CD4-positive, alpha-beta T cell (primary cell): ENCODE results near the gene PODNL1. TPM values are rescaled to one million over a fixed set of nuclear protein-coding genes. Genes with fewer than 3 reads are reported as not detected.

Source experiments
- ATAC-seq: fragments of 200-7000 bp; cut with Tn5 transposase; one replicate; pipeline ENCODE4 v1.10.0; 2022; ENCODE audit warnings: mild to moderate bottlenecking; ENCODE audit not compliant: poor library complexity
- CTCF ChIA-PET: fragments of 350-600 bp; sonication (Branson Sonifier 250); formaldehyde crosslinking; loops from one replicate; lab custom pipeline; 2021; ENCODE audit warnings: antibody characterized with exemption, inconsistent platforms; lab: Charles Lee
- POLR2A ChIA-PET: fragments of 350-600 bp; sonication (Branson Sonifier 250); formaldehyde crosslinking; loops from one replicate; lab custom pipeline; 2021; ENCODE audit warnings: antibody characterized with exemption, inconsistent platforms; lab: Charles Lee
- DNase-seq, 14 experiments: peaks; one replicate each; pipeline ENCODE4 v3.0.0-alpha.2; 2013 to 2020; ENCODE audit warnings: mixed read lengths in 2 of 14
- H3K27ac ChIP-seq, 2 donors: one replicate each; pipeline versions ENCODE4 v1.5.1 to v1.7.0; 2013; ENCODE audit warnings: low read length in 2 of 2, low read depth in 1 of 2, mild to moderate bottlenecking in 1 of 2
- H3K27me3 ChIP-seq, 2 experiments: 1 replicate in 1 of 2; 2 replicates in 1 of 2; pipeline versions ENCODE4 v1.6.1 to v1.7.0; 2013; ENCODE audit warnings: low read length in 2 of 2, control low read depth in 1 of 2, mild to moderate bottlenecking in 1 of 2, moderate library complexity in 1 of 2; ENCODE audit not compliant: insufficient read depth in 2 of 2, control insufficient read depth in 1 of 2
- H3K36me3 ChIP-seq: one replicate; pipeline ENCODE4 v1.6.1; 2013; ENCODE audit warnings: low read length, control low read depth; ENCODE audit not compliant: insufficient read depth
- H3K4me1 ChIP-seq: one replicate; pipeline ENCODE4 v1.6.1; 2013; ENCODE audit warnings: low read length, control low read depth; ENCODE audit not compliant: insufficient read depth
- H3K4me3 ChIP-seq: one replicate; pipeline ENCODE4 v1.5.1; 2013; ENCODE audit warnings: mild to moderate bottlenecking, low read length, moderate library complexity
- H3K9me3 ChIP-seq, 2 experiments: 1 replicate in 1 of 2; 2 replicates in 1 of 2; pipeline versions ENCODE4 v1.6.1 to v1.7.0; 2013; ENCODE audit warnings: low read length in 2 of 2, mild to moderate bottlenecking in 2 of 2, control low read depth in 1 of 2, moderate library complexity in 1 of 2; ENCODE audit not compliant: control insufficient read depth in 1 of 2, insufficient read depth in 1 of 2
- H3K27ac Mint-ChIP-seq: one replicate; pipeline ENCODE4 v1.8.0; 2020; ENCODE audit warnings: mixed read lengths
- H3K27me3 Mint-ChIP-seq: one replicate; pipeline ENCODE4 v1.8.0; 2021; ENCODE audit warnings: mixed read lengths
- H3K36me3 Mint-ChIP-seq: one replicate; pipeline ENCODE4 v1.8.0; 2021; ENCODE audit warnings: low read depth, mixed read lengths
- H3K4me1 Mint-ChIP-seq: one replicate; pipeline ENCODE4 v1.8.0; 2021; ENCODE audit warnings: low read depth, mixed read lengths
- H3K4me3 Mint-ChIP-seq: one replicate; pipeline ENCODE4 v1.8.0; 2020; ENCODE audit warnings: mild to moderate bottlenecking, mixed read lengths
- H3K9me3 Mint-ChIP-seq: one replicate; pipeline ENCODE4 v1.8.0; 2020; ENCODE audit warnings: mixed read lengths
- intact Hi-C, 2 experiments: fragments of 100-400 bp; cut with DNase I in 1 of 2; cut with micrococcal nuclease in 1 of 2; formaldehyde crosslinking; loops; one replicate each; pipeline versions ENCODE4 v1.15.1 to v1.9.0; 2023 to 2025; cut with DNase I, micrococcal nuclease
- total RNA-seq, 174 experiments: library from RNA in 2 of 174; stranded (reverse) in 2 of 174; gene quantifications; one replicate each; pipeline ENCODE4 v1.2.3 and lab custom pipeline; 2021 to 2026
- TF ChIP-seq, protein P1 (sequence below): fragments of 200-600 bp; IDR thresholded peaks from one replicate; pipeline ENCODE4 v1.8.0; 2022; ENCODE audit warnings: antibody characterized with exemption, mild to moderate bottlenecking

PODNL1 gene
- total RNA-seq, 2 experiments from 2014 or later = not detected

DNA sequence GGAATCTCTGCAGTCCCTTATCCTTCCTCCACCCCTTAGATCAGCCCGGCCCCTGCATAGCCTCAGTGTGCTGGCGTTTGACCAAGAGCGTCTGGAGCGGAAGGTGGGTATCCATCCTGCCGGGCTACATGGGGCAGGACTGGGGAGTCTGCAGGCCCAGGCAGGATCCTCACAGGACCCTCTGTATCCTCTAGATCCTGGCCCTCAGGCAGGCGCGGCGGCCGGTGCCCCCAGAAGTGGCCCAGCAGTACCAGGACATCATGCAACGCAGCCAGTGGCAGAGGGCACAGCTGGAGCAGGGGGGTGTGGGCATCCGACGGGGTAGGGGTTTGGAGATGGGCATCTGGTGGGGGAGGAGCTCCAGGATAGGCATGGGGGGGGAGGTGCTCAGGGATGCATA, 8.9 kb downstream of the PODNL1 start:
- Mint-ChIP-seq H3K36me3 (peaks cover 28% of the 10 kb centered on the region), H3K4me1 (no peaks in the 10 kb centered on the region), H3K27me3 (no peaks in the 10 kb centered on the region), H3K4me3 (no peak overlapping the region), H3K9me3 (no peaks in the 10 kb centered on the region), H3K27ac (no peak overlapping the region)
- ChIA-PET POLR2A (no interaction called here), CTCF (no interaction called here)
- no peak overlapping the region for H3K4me3 ChIP-seq
- H3K4me1 ChIP-seq = peaks cover 9% of the 10 kb centered on the region
- DNase-seq (no peak), ATAC-seq (no peak)
- intact Hi-C loops = no loop called here
- no peaks in the 10 kb centered on the region for H3K9me3 ChIP-seq
- TF ChIP-seq, protein P1, sequence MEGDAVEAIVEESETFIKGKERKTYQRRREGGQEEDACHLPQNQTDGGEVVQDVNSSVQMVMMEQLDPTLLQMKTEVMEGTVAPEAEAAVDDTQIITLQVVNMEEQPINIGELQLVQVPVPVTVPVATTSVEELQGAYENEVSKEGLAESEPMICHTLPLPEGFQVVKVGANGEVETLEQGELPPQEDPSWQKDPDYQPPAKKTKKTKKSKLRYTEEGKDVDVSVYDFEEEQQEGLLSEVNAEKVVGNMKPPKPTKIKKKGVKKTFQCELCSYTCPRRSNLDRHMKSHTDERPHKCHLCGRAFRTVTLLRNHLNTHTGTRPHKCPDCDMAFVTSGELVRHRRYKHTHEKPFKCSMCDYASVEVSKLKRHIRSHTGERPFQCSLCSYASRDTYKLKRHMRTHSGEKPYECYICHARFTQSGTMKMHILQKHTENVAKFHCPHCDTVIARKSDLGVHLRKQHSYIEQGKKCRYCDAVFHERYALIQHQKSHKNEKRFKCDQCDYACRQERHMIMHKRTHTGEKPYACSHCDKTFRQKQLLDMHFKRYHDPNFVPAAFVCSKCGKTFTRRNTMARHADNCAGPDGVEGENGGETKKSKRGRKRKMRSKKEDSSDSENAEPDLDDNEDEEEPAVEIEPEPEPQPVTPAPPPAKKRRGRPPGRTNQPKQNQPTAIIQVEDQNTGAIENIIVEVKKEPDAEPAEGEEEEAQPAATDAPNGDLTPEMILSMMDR = no peak
- no peaks in the 10 kb centered on the region for H3K27me3 ChIP-seq
- H3K27ac ChIP-seq = no peak overlapping the region
- H3K36me3 ChIP-seq = peaks cover 25% of the 10 kb centered on the region

DNA sequence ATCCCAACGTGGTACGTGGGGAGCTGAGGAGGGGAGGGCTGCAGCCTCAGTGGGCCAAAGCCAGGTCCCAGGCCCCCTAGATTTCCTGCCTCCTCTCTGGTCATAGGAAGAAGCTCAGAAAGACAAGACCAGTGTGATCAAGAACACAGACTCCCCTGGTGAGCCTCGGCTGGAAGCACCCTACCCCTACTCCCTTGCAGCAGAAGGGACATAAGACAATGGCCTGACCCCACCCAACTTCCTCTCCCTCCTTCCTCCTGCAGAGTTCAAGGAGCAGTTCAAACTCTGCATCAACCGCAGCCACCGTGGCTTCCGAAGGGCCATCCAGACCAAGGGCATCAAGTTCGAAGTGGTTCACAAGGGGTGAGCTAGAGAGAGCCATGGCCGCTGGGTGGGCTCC, 11.5 kb downstream of the PODNL1 start:
- no peak overlapping the region for H3K27ac ChIP-seq
- peaks cover 9% of the 10 kb centered on the region for H3K4me1 ChIP-seq
- no peak overlapping the region for H3K4me3 Mint-ChIP-seq
- H3K27ac Mint-ChIP-seq = no peak overlapping the region
- H3K36me3 ChIP-seq = peaks cover 38% of the 10 kb centered on the region
- no peaks in the 10 kb centered on the region for H3K4me1 Mint-ChIP-seq
- intact Hi-C loops = no loop called here
- H3K9me3 ChIP-seq = no peaks in the 10 kb centered on the region
- H3K9me3 Mint-ChIP-seq = no peaks in the 10 kb centered on the region
- H3K27me3 Mint-ChIP-seq = no peaks in the 10 kb centered on the region
- ChIA-PET CTCF (no interaction called here), POLR2A (interaction anchor here (0.6 kb wide), 1 partner anchor 210 kb away, joined by 3 read pairs; the partner anchor contains the start of gene ASF1B)
- TF ChIP-seq, protein P1 = no peak
- no peak overlapping the region for H3K4me3 ChIP-seq
- DNase-seq (no peak), ATAC-seq (no peak)
- peaks cover 48% of the 10 kb centered on the region for H3K36me3 Mint-ChIP-seq
- H3K27me3 ChIP-seq = no peaks in the 10 kb centered on the region

- ATAC-seq = no peak
- Mint-ChIP-seq H3K27ac (no peak overlapping the region), H3K9me3 (no peaks in the 10 kb centered on the region), H3K36me3 (peaks cover 55% of the 10 kb centered on the region), H3K27me3 (no peaks in the 10 kb centered on the region), H3K4me1 (no peaks in the 10 kb centered on the region), H3K4me3 (no peak overlapping the region)
- Histone ChIP-seq H3K36me3 (peaks cover 42% of the 10 kb centered on the region), H3K27ac (no peak overlapping the region), H3K4me3 (no peak overlapping the region), H3K9me3 (no peaks in the 10 kb centered on the region), H3K4me1 (peaks cover 11% of the 10 kb centered on the region), H3K27me3 (no peaks in the 10 kb centered on the region)
- intact Hi-C loops = no loop called here
- DNase-seq = no peak
- TF ChIP-seq, protein P1 = no peak
- ChIA-PET CTCF (no interaction called here), POLR2A (interaction anchor here (0.6 kb wide), 1 partner anchor 210 kb away, joined by 3 read pairs; the partner anchor contains the start of gene ASF1B)
These were observed 12.2 kb downstream of the PODNL1 start for GRCh38 chr19:13926010-13926409.
